T-cell (primary cell): ENCODE data around the gene CLEC16A. TPM values are rescaled to one million over a fixed set of nuclear protein-coding genes. Genes with fewer than 3 reads are reported as not detected.
A peak's percentile ranks its signal among the peaks of the same experiment; 100 is the strongest.

Experiments
- ATAC-seq, 4 experiments: fragments of 200-7000 bp in 3 of 4; fragments of 150-1000 bp in 1 of 4; cut with Tn5 transposase; replicated peaks in 1 of 4; 1 replicate in 3 of 4; 2 replicates in 1 of 4; pipeline ENCODE4 v1.10.0; 2021; ENCODE audit warnings: moderate library complexity in 3 of 4, mild to moderate bottlenecking in 2 of 4, moderate number of reproducible peaks in 1 of 4
- CTCF ChIA-PET, 2 donors: fragments of 300-600 bp; sonication (Branson Sonifier 250); formaldehyde crosslinking; loops; one replicate each; lab custom pipeline; 2022; ENCODE audit warnings: antibody characterized with exemption in 2 of 2; lab: Charles Lee
- POLR2A ChIA-PET, 2 donors: fragments of 300-600 bp; sonication (Branson Sonifier 250); formaldehyde crosslinking; loops; one replicate each; lab custom pipeline; 2022; ENCODE audit warnings: antibody characterized with exemption in 2 of 2; lab: Charles Lee
- DNase-seq, 35 experiments: peaks; one replicate each; pipeline versions ENCODE4 v3.0.0 to v3.0.0-alpha.2; 2013 to 2023
- H3K27ac ChIP-seq: one replicate; pipeline ENCODE4 v1.5.1; 2013; ENCODE audit warnings: low read length
- H3K27me3 ChIP-seq, 2 experiments: replicated peaks in 1 of 2; 1 replicate in 1 of 2; 2 replicates in 1 of 2; pipeline versions ENCODE4 v1.6.1 to v1.7.0; 2013; ENCODE audit warnings: low read length in 1 of 2, mixed read lengths in 1 of 2; ENCODE audit not compliant: control insufficient read depth in 2 of 2, insufficient read depth in 2 of 2; ENCODE audit errors: extremely low read depth in 1 of 2
- H3K36me3 ChIP-seq, 2 donors: 1 replicate in 1 of 2; 2 replicates in 1 of 2; pipeline versions ENCODE4 v1.6.1 to v1.7.0; 2013; ENCODE audit warnings: low read length in 1 of 2; ENCODE audit not compliant: control insufficient read depth in 2 of 2, insufficient read depth in 1 of 2; ENCODE audit errors: extremely low read depth in 1 of 2
- H3K4me1 ChIP-seq, 2 experiments: 1 replicate in 1 of 2; 2 replicates in 1 of 2; pipeline versions ENCODE4 v1.6.1 to v1.7.0; 2013; ENCODE audit warnings: low read length in 2 of 2, mixed read lengths in 1 of 2; ENCODE audit not compliant: insufficient read depth in 2 of 2, control insufficient read depth in 1 of 2; ENCODE audit errors: extremely low read depth in 1 of 2
- H3K4me3 ChIP-seq, 2 donors: 1 replicate in 1 of 2; 2 replicates in 1 of 2; pipeline versions ENCODE4 v1.5.1 to v1.7.0; 2013; ENCODE audit warnings: mild to moderate bottlenecking in 2 of 2, low read length in 1 of 2, moderate library complexity in 1 of 2; ENCODE audit not compliant: control insufficient read depth in 1 of 2; ENCODE audit errors: extremely low read depth in 1 of 2
- H3K9me3 ChIP-seq: 2 replicates; pipeline ENCODE4 v1.7.0; 2013
- H3K27ac Mint-ChIP-seq, 2 donors: one replicate each; pipeline ENCODE4 v1.8.0; 2020 to 2021; ENCODE audit warnings: mild to moderate bottlenecking in 2 of 2, mixed read lengths in 2 of 2
- H3K27me3 Mint-ChIP-seq, 2 donors: one replicate each; pipeline ENCODE4 v1.8.0; 2021 to 2022; ENCODE audit warnings: mixed read lengths in 2 of 2
- H3K36me3 Mint-ChIP-seq: one replicate; pipeline ENCODE4 v1.8.0; 2021; ENCODE audit warnings: mixed read lengths
- H3K4me1 Mint-ChIP-seq, 3 donors: one replicate each; pipeline ENCODE4 v1.8.0; 2020 to 2022; ENCODE audit warnings: mixed read lengths in 3 of 3, mild to moderate bottlenecking in 1 of 3
- H3K4me3 Mint-ChIP-seq, 3 donors: one replicate each; pipeline ENCODE4 v1.8.0; 2020 to 2022; ENCODE audit warnings: mild to moderate bottlenecking in 3 of 3, mixed read lengths in 3 of 3, moderate library complexity in 3 of 3
- H3K9me3 Mint-ChIP-seq, 3 donors: one replicate each; pipeline ENCODE4 v1.8.0; 2020 to 2022; ENCODE audit warnings: mixed read lengths in 3 of 3
- WGBS: methylation state at CpG from one replicate; pipeline ENCODE4 v1.1.5; 2013; ENCODE audit warnings: missing lambda C conversion rate; ENCODE audit not compliant: insufficient coverage; 5-methylcytosine and 5-hydroxymethylcytosine counted together
- total RNA-seq, 35 experiments: library from RNA in 6 of 35; stranded (reverse) in 6 of 35; fragments of 120-200 nt in 1 of 35; gene quantifications; one replicate each; pipeline versions ENCODE4 v1.2.1 to v1.2.4 and lab custom pipeline; 2013 to 2026

CLEC16A gene
- total RNA-seq, 5 donors from 2014 or later (not counting 1 experiment from before 2014, with no cell fraction given): 27.4 to 34.6 (median 28.7) TPM

DNA sequence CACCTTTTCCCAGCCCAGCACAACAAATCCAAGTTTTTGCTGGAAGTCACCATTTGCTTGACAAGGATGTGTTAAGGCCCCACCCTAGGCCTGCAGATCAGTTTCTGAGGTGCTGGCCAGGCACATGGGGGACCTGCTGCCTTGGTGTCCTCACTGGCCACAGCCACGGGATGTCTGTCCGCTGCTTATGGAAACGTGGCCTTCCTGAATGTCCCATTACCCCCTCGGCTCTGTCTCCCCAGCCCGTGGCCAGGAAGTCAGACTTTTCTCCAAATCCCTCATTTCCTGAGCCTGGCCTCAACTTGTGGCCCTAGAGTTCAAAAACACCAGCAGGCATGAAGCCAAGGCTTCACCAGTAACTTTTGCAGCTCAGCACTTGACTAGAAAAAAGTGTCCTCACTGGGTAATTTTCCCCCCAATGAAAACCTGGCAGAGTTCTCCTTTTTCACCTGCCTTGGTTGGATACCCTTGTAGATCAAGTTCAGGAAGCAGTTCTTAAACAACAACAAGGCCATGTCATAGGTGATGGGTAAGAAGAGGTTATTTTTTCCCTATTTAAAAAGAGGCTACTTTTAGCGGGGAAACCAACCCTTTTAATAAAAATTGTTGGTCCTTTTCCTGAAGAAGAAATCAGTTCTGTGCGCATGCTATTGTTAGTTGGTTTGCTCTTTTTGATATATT is 230.9 kb downstream of the CLEC16A start:
- 77% methylated on average over 5 of the region's 7 CpGs for WGBS
- CTCF ChIA-PET: no interaction called here
- Histone ChIP-seq H3K4me3 (no peak overlapping the region), H3K4me1 (peaks cover 0 to 3% of the 10 kb centered on the region in 2 experiments), H3K9me3 (no peaks in the 10 kb centered on the region), H3K27ac (no peak overlapping the region), H3K27me3 (no peaks in the 10 kb centered on the region), H3K36me3 (peaks cover 15 to 18% of the 10 kb centered on the region in 2 donors)
- Mint-ChIP-seq H3K4me1 (peaks cover 18 to 25% (median 19%) of the 10 kb centered on the region in 3 donors), H3K27ac (peak overlapping the region; percentile 15 to 77), H3K4me3 (no peak overlapping the region), H3K36me3 (peaks cover 46% of the 10 kb centered on the region), H3K27me3 (no peaks in the 10 kb centered on the region), H3K9me3 (no peaks in the 10 kb centered on the region)
- ATAC-seq: no peak
- POLR2A ChIA-PET: no interaction called here
- no peak for DNase-seq

DNA sequence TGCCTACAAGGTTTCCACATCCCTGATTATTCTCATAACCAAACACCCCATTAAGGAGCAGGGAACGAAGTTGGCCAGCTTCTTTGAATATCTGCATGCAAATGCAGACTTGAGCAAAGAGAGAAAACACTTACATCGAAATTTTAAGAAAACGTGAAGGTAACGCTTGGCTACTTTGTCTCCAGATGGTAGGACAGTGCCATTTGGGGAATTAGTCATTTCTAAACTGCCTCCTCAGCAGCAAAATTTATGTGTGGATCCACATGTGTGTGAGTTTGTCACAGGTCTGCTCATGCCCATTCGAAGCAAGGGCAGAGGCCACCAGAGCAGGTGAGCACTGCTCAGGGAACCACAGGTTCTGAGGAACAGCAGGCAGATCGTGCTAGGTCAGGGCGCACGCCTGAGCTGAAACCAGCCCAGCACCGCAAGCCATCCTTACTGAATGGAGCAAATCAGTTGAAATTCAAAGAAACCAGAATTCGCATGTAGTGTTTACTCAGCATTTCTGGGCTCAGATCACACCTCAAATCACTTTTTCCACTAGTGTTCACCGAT is 231.5 kb downstream of the CLEC16A start:
- CTCF ChIA-PET: no interaction called here

DNA sequence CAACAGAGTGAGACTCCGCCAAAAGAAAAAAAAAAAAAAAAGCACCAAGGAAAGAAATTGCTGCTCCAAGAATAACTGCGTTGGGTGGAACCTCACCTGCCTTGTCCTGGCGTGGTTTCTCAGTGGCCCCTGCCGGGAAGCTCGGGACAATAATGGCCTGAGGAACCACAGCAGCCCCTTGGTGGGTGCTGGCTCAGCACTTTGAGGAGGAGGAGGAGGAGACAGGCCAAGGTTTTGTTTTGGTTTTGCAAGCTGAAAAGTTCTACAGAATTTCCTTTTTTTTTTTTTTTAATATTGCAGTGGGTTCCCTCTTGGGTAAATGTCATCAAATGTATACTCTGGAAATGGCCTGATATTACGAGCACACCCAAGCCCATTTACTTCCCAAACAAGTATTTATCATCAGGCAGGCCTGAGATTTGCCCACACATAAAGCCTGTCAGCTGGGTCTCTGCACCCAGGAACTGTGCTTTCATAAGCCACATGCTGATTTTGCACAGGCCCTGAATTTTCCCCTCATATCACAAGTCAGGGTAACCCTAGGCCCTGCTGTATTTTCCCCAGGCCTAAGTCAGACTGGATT is 233.3 kb downstream of the CLEC16A start:
- H3K36me3 ChIP-seq: peaks cover 14 to 18% of the 10 kb centered on the region in 2 donors
- no peak for ATAC-seq
- no peaks in the 10 kb centered on the region for H3K9me3 ChIP-seq
- H3K4me3 ChIP-seq: no peak overlapping the region
- Mint-ChIP-seq H3K27me3 (no peaks in the 10 kb centered on the region), H3K9me3 (no peaks in the 10 kb centered on the region), H3K4me3 (no peak overlapping the region), H3K27ac (no peak overlapping the region), H3K36me3 (peaks cover 43% of the 10 kb centered on the region), H3K4me1 (peaks cover 18 to 27% (median 23%) of the 10 kb centered on the region in 3 donors)
- no peaks in the 10 kb centered on the region for H3K27me3 ChIP-seq
- peaks cover 0 to 3% of the 10 kb centered on the region in 2 experiments for H3K4me1 ChIP-seq
- H3K27ac ChIP-seq: no peak overlapping the region
- ChIA-PET POLR2A (no interaction called here), CTCF (no interaction called here)
- 94% methylated on average over 2 of the region's 6 CpGs for WGBS
- DNase-seq: no peak

More for the DNA sequence above, 231.5 kb downstream of the CLEC16A start:
- no peak overlapping the region for H3K4me3 Mint-ChIP-seq
- peaks cover 18 to 27% (median 21%) of the 10 kb centered on the region in 3 donors for H3K4me1 Mint-ChIP-seq
- Histone ChIP-seq H3K4me1 (peaks cover 0 to 3% of the 10 kb centered on the region in 2 experiments), H3K36me3 (peaks cover 18% of the 10 kb centered on the region in 2 donors), H3K27me3 (no peaks in the 10 kb centered on the region), H3K4me3 (no peak overlapping the region), H3K27ac (no peak overlapping the region), H3K9me3 (no peaks in the 10 kb centered on the region)
- 47% methylated on average over 6 of the region's 11 CpGs for whole genome bisulfite sequencing
- POLR2A ChIA-PET: no interaction called here
- ATAC-seq (no peak), DNase-seq (no peak)
- no peaks in the 10 kb centered on the region for H3K27me3 Mint-ChIP-seq
- no peaks in the 10 kb centered on the region for H3K9me3 Mint-ChIP-seq
- H3K27ac Mint-ChIP-seq: peak overlapping the region; percentile 48 to 77
- H3K36me3 Mint-ChIP-seq: peaks cover 47% of the 10 kb centered on the region

GRCh38 chr16:11178424-11178823 is 234.1 kb downstream of the CLEC16A start:
- no peak for ATAC-seq
- no peaks in the 10 kb centered on the region for H3K27me3 Mint-ChIP-seq
- Histone ChIP-seq H3K27ac (no peak overlapping the region), H3K4me1 (peaks cover 0 to 3% of the 10 kb centered on the region in 2 experiments), H3K9me3 (no peaks in the 10 kb centered on the region), H3K36me3 (peaks cover 11 to 18% of the 10 kb centered on the region in 2 donors), H3K4me3 (no peak overlapping the region), H3K27me3 (no peaks in the 10 kb centered on the region)
- ChIA-PET CTCF (no interaction called here), POLR2A (no interaction called here)
- no peak for DNase-seq
- H3K27ac Mint-ChIP-seq: no peak overlapping the region
- no peaks in the 10 kb centered on the region for H3K9me3 Mint-ChIP-seq
- H3K4me1 Mint-ChIP-seq: peaks cover 18 to 27% (median 23%) of the 10 kb centered on the region in 3 donors
- 96% methylated on average over 22 of the region's 24 CpGs for WGBS
- H3K4me3 Mint-ChIP-seq: no peak overlapping the region
- peaks cover 37% of the 10 kb centered on the region for H3K36me3 Mint-ChIP-seq

DNA sequence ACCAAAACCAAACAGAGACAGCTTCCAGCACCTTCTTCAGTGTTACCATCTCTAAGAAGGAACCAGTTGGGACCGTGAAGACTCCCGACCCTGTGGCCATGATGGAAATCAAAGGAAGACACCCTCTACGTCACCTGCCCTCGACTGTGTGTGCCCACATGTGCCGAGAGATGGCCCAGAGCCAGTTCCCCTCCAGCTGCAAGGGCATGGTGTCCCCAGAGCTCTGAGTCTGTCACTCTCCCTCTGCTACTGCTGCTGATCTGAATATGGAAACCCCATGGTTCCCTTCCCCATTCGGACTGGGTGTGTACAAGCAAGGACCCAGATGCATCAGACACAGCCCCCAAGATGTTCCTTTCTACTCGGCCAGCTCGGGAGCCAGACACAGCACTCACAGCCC is 235.2 kb downstream of the CLEC16A start:
- H3K9me3 Mint-ChIP-seq: no peaks in the 10 kb centered on the region
- no peaks in the 10 kb centered on the region for H3K27me3 Mint-ChIP-seq
- H3K36me3 ChIP-seq: peaks cover 10 to 11% of the 10 kb centered on the region in 2 donors
- ChIA-PET POLR2A (no interaction called here), CTCF (interaction anchor here in 1 of 2 donors (0.5 kb wide), 1 partner anchor 221 kb away, joined by 3 read pairs; no protein-coding TSS in a partner anchor)
- no peak overlapping the region for H3K27ac Mint-ChIP-seq
- peaks cover 17 to 25% (median 23%) of the 10 kb centered on the region in 3 donors for H3K4me1 Mint-ChIP-seq
- WGBS: 94% methylated on average over 8 of the region's 8 CpGs
- no peak for DNase-seq
- no peak for ATAC-seq
- no peak overlapping the region for H3K27ac ChIP-seq
- no peaks in the 10 kb centered on the region for H3K9me3 ChIP-seq
- no peak overlapping the region for H3K4me3 Mint-ChIP-seq
- H3K4me1 ChIP-seq: peaks cover 0 to 3% of the 10 kb centered on the region in 2 experiments
- H3K27me3 ChIP-seq: no peaks in the 10 kb centered on the region
- H3K36me3 Mint-ChIP-seq: peaks cover 27% of the 10 kb centered on the region
- H3K4me3 ChIP-seq: no peak overlapping the region

- peaks cover 9 to 17% (median 16%) of the 10 kb centered on the region in 3 donors for H3K4me1 Mint-ChIP-seq
- WGBS: 90% methylated on average over 6 of the region's 6 CpGs
- peaks cover 10 to 11% of the 10 kb centered on the region in 2 donors for H3K36me3 ChIP-seq
- ATAC-seq (no peak), DNase-seq (no peak)
- CTCF ChIA-PET: no interaction called here
- H3K27me3 ChIP-seq: no peaks in the 10 kb centered on the region
- H3K36me3 Mint-ChIP-seq: peaks cover 22% of the 10 kb centered on the region
- POLR2A ChIA-PET: interaction anchor here in 1 of 2 donors (0.5 kb wide), 1 partner anchor 158 kb away, joined by 6 read pairs; no protein-coding TSS in a partner anchor
- H3K4me3 Mint-ChIP-seq: no peak overlapping the region
- H3K4me1 ChIP-seq: peaks cover 0 to 3% of the 10 kb centered on the region in 2 experiments
- H3K27ac Mint-ChIP-seq: no peak overlapping the region
- H3K9me3 ChIP-seq: no peaks in the 10 kb centered on the region
- no peak overlapping the region for H3K27ac ChIP-seq
- H3K9me3 Mint-ChIP-seq: no peaks in the 10 kb centered on the region
- H3K4me3 ChIP-seq: no peak overlapping the region
- H3K27me3 Mint-ChIP-seq: no peaks in the 10 kb centered on the region
These were observed 236.1 kb downstream of the CLEC16A start for GRCh38 chr16:11180489-11180888.
